Measurements from ENCODE around the gene PRKAG2.

PRKAG2 gene

DNA sequence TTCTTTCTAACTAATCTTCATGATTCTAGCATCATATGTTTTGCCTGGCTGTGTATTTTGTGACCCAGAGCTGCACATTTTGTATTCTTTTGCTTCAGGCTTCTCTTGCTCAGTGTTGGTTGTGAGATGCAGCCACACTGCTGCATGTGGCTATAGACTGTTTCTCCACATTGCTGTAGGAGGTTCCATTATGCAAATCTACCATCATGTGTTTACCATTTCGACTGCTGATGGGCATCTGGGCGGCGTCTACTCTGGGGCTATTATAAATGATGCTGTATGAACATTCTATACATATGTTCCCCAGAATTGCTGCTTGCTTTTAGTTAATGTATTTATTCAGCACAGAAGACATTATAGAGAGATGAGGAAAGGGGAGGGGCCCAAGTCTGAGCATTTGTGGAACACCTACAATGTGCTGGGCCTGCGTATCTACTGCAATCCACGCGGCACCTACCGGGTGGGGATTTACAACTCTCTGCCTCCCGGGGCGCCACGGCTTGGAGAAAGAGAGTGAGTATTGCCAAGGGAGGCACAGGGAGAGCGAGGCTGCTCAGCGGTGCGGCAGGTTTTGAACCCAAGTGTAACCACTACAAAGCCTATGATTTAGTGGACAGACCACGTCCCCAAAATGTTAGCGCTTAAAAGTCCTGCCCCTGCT, 172.5 kb downstream of the PRKAG2 start:
- DNase-seq: no peak

DNA sequence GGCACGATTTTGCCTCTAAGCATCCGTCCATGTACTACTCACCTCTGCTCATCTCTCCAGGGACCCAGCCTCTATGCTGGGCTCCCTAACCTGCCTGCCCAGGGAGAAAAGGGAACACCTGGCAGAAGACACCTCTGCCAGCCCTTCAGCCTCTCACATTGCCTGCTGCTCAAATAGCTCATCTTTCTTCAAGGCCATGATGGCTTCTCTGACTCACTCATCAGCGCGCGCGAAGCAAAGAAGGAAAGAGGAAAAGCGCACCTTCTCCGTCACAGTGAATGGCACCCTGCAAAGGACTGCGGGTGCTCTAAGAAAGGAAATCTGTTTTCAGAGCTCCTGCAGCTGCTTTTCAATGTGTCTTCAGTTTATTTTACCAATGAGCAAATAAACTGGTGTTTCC, 174.0 kb downstream of the PRKAG2 start:
- no peak for DNase-seq

DNA sequence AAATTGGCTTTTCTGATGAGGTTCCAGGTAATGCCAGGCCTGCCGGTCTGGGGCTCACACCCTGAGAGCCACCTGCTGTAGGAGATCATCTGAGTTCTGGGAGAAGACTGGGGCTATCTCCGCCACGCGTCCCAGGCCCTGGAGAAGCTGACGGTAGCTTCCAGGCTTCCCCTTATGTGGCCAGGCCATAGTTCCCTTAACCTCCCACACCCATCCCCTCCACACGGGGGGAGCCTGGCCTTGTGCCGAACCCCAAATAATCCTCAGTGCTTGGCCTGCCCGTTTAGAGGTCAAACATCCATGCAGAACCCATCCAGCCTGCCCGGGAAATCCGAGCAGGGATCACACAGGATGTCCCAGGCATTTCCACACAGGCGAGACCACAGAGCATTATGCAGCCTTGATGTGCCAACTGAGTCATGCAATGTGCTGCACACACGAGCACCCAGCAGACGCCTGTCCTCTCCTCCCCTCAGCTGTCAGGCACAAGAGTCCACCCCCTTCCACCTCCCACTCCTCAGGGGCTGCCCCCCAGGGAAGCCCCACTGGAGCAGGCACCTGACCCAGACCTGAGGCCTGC, 176.2 kb downstream of the PRKAG2 start:
- DNase-seq: peak; percentile 32

DNA sequence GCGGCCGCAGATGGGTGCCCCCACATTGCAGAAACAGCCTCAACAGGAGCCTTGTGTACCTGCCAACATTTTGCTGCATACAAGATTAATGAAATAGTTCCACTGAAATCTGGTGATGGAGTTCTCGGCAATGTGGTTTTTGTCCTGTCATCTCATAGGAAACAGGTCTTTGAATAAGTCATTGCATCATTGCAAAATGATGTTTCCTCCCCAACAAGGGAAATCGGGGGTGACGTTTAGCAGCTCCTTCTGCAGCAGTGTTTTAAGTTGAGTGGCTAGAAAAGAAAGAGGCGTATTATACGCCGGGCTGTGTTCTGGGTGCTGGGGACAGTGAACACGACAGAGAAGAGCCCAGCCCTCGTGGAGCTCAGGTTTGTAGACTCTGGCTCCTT, 177.0 kb downstream of the PRKAG2 start:
- DNase-seq: peak; percentile 28

DNA sequence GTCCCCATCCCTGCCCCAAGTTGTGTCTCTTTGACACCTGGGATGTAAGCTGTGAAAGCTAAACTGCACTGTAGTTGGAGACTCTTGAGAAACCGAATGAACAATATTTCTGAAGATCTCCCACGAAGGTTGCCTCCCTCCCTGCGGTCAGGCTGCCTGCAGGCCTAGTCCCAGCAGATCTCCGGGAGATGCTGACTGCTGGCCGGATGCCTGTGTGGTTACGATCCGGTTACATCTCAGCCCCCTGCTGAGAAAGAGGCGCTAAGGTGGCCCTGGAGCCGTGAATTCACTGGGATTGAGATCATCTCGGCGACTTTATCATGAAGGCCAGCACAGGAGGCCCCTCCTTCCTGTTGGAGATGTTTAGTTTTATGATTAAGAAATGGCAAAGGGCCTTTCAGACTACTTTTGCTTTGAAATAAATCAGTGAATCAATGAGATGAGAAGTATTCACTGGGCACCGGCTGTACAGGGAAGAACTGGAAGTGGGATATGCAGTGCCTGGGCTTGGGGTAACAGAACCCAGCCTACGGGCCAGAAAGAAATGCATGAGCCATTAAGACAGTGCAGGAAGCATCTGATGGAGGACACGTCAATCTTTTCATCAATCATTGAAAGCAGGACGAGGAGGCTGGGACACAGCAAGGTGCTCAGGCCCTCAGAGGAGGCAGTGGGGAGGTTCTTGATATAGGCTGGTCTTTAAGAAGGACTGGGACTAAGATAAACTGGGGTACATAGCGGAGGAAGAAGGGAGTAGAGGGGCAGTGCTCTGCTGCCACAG, 177.6 kb downstream of the PRKAG2 start:
- peak; percentile 97 for DNase-seq

DNA sequence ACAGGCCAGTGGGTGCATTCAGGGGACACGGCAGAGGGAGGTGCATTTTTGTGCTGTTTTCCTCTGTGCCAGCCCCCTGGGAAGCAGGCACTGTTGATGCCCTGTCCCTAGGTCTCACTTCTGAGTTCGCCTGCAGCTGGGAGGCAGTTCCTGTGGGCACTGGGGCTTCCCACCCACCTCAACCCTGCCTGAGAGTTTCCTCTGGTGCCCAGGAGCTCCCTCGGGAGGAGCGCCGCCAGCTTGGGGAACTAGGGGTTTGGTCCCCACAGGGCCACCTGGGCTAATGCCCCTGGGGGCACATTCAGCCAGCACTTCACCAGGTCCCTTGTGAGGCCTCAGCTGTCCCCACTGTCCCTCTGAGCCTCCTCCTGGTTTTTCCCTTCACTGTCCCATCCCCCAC, 179.0 kb downstream of the PRKAG2 start:
- no peak for DNase-seq

DNA sequence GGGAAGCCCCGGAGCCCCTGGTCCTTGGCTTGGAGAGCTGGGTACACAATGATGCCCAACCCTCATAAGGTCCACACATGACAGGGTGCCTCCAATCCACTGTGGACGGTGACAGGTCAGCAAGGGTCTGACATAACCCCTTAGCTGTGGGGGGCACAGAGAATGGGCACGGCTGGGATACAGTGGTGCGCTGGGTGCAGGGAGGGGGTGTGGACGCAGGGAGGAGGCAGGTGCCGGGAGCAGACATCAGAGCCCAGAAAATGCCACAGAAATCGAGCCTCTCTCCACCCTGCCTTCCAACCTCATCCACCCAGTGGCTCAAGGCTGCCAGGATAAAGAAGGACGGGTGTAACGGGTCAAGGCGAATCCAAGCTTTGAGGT, 179.4 kb downstream of the PRKAG2 start:
- no peak for DNase-seq

DNA sequence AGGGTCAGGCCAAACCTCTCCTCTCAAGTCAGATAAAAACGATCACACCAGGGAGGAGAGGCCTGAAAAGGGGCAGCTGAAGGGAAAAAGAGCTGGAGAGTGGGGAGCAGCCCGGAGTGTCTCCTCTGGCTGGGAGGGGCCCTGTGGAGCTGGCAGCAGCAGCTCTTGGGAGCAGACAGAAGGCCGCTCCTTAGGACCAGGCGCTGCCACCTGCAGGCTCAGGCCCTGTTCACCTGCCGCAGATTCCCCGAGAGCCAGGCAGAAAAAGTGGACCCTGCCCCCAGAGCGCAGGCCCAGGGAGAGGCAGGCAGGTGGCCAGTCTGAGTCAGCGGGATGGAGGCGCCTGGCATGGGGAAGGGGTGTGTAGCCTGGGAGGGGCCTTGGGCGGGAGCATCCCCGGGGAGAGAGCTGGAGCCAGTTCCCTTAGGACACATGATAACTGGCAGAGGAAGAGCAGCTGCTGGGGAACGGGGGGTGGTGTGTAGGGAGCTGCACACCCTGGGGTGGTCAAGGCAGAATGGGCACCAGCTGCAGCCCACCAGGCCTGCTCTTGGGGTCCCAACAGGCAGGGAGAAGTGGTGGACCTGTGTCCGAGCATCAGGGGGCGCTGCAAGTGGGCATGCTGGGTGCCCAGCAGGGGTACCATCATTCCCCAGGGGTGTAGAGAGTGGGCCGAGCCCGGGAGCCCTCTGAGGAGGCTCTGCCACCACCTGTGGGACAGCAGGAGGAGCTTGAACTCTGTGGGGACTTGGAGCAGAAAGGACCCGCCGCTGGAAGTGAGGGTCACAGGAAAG, 180.0 kb downstream of the PRKAG2 start:
- DNase-seq: no peak

DNA sequence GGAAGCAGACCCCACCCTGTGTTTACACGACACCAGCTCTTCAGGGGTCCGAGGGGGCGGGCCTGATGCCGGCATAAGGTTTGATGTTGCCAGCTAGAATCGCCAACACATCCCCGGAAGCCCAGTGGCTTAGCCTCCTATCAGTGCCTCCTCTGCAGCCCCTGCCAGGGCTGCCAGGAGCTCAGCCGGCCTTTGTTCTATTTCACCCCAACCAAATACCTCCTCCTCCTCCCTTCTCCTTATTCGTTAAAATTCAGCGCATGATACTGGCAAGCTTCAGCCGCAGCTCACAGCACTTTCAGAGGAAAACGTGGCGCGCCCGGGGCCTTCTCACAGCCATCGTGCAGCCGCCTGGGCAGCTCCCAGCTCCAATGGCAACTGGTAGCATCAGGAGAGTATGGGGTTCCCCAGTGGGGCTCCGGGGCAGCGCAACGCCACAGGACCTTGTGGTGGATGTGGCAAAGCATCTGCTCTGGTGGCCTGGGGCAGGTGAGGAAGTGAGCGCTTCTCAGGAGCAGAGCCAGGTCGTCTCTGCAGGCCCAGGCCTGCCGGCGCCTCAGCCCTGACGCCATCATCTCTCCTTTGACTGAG, 180.9 kb downstream of the PRKAG2 start:
- no peak for DNase-seq

DNA sequence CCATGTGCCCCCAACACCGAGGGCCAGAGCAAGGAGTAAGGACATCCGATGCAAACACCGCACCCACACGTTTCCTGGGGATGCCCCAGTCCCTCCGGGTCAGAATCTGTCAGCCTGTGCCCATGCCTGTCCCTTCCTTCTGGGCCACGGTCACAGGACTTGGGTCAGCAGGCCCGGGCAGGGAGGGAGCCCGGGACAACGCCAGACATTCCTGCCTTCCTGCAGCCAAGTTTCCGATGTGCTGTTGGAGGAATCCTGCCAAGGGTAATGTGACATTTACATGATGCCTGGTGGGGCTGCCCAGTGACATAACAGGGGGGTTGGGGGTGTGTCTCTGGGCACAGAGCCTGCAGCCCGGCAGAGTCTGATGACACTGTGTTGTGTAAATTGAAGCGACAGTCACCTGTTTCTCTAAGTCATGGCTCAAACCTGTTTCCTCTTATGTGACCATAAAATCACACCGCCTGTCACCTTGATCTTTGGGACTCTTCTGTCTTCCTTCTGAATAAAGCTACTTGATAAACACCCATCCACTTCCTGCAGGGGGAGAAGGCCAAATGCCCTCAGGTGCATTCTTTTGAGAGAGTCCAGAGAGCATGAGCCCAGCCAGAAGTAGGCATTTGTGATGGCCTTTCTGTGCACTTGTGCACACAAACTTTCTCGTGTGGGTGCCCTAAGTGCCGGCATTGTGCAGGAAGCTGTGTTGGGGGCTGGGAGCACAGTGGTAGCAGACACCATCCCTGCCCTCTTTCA, 181.9 kb downstream of the PRKAG2 start:
- peak; percentile 45 for DNase-seq

DNA sequence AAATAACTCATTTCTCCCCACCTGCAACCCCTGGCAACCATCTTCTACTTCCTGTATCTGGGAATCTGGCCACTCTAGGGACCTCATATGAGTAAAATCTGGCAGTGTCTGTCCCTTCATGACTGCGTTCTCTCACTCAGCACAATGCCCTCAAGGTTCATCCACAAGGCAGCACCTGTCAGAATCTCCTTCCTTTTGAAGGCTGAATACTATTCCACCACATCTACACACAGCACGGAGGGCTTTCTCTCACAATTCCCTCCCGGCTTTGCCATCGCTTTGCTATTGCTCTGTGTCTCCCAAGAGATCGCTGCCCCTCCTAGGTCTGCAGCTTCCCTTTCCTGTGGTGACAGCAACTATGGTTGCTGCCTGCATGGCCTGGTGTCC, 182.5 kb downstream of the PRKAG2 start:
- no peak for DNase-seq

DNA sequence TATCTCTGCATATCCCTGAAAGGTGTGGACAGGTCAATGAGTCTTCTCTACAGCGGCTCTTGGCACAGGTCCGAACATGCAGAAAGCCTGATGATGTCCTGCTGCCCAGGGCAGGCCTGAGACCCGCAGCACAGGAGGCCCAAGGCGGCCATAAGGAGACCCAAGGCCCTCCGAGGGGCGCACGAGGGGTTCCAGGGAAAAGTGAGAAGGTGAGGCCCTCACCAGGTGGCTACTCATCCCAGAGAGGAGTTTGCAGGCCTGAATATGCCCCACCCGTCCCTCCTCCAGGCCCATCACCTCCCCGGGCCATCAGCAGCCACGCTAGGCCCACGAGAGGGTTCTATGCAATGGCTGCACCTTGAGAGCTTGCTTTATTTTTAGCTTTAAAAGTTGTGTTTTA, 183.8 kb downstream of the PRKAG2 start:
- DNase-seq: no peak

DNA sequence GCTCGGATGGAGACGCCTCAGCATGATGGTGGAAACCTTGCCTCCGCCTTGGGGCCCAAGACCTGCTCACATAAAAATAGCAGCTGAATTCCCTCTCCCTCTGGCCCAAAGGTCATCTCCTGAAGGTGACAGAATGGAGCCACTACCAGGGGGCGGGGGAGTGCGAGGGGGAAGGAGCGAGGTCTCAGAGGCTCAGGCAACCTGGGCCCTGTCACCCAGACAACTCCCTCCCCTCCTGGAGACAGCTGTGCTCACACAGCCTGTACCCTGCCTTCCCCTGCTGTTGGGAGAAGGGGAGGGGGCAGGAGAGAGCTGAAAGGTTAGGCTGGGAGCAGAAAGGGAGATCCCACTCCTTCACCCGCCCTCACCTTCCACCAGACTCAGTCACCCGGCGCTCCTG, 184.2 kb downstream of the PRKAG2 start:
- no peak for DNase-seq

DNA sequence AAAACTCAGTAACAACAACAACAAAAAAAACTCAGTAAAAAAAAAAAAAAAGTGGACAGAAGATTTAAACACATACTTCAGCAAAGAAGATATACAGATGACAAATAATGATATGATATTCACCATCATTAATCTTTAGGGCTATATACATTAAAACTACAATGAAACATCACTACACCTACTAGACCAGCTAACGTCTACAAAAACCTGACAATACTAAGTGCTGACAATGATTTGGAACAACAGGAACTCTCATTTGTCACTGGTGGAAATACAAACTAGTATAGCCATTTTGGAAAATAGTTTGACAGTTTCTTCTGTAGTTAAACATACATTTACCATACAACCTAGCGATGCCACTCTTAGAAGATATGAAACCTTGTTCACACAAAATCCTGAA, 185.5 kb downstream of the PRKAG2 start:
- no peak for DNase-seq

DNA sequence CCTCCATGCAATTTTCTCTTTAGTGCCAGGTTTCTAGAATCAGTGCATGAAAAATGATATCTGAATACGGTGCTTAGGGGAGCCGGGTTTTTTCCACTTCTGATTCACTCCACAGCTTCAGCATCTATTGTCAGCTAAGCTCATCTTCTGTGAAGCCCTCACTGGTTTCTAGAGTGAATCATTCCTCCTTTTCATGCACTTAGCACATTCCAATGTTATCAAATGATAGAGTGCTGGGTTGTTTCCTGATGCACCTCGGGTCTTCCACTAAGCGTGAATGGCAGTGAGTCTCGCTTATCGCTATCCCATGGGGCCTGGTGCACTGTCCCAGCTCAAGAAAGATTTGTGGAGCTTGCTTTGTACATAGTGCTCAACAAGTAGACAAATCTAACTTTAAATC, 186.3 kb downstream of the PRKAG2 start:
- DNase-seq: peak; percentile 63

DNA sequence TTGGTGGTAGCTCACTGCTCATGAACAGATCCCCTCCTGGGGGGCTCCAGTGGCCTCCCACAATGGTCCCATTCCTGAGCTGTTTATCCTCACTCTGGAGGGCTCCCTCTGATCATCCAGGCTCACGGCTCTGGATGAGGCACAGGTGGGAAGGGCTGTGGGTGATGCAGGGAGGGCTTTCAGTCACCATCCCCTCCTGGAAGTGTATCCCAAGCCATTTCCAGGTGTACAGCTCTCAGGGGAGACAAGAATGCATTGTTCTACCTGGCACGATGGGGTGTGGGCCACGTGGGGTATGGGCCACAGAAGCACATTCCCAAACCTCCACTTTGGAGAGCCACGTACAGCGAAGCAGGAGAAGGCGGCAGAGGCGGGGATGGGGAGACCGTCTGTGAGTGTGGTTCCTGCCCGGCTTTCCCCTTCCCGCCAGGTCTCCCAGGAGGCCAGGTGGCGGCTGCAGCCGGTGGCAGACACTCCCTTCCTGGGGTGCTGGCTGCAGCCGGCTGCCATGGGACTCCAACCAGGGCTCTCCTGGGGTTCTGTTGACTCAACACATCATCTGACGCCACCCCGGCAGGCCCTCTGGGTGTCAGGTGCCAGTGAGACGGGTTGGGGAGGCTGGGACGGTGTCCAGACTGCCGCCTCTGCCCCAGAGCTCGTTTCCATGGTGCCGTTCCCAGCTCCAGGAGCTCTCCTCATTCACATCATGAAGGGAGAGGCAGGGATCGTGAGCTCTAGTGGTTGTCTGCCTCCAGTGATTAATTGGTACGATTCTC, 187.5 kb downstream of the PRKAG2 start:
- no peak for DNase-seq

DNA sequence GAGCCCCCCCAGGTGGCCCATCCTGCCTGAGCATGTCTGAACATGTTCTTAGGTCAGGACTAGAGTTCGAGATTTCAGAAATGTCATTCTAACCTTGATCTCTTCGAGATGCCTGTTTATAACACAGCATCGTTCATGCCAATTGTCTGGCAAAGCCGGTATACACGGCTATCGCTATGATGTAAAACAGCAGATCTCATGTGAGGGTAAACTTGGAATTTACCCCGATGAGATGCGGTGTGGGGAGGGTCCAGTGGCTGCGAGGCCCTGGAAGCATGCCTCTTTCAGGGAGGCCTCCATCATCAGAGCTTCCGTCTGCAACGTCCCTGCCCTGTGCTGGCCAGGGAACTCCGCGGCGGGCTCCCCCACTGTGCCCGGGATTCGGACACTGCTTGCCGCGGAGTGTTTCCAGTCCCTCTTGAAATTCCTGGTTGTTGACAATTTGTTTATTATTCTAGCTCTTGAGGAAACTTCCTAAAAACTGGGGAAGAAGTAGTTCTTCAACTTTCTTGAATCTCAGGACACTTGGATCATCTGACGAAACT, 188.6 kb downstream of the PRKAG2 start:
- no peak for DNase-seq

DNA sequence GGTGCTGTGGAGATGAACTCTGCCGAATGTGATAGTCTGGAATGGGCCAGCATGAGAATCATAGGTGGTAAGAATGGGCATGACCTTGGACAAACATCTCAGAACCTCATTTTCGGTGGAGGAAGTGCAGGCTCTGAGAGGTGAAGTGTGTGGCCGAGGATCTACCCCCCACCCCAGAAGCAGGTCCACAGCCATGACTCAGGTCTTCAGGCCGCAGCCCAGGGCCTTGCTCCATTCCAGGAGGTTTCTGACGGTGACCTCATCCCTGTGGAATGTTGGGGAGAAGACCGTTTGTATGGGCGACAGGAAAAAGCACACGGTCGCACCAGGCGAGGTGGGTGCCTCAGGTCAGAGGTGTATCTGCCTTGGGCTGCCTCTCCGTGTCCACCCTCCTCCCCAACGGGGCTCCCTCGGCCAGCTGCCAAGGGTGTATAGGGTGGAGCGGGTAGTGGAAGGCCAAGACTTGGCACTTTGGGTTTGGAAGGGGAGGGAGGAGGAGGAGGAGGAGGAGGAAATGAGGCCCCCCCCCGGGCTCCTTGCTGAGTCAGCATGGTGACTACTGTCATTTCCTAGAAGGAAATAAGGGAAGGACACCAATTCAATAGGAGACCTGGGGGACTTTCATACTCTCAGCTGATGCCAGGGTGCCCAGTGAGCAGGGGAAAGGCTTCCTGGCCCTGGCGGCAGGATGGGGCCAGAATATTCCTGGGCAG, 189.2 kb downstream of the PRKAG2 start:
- DNase-seq: peak; percentile 99

DNA sequence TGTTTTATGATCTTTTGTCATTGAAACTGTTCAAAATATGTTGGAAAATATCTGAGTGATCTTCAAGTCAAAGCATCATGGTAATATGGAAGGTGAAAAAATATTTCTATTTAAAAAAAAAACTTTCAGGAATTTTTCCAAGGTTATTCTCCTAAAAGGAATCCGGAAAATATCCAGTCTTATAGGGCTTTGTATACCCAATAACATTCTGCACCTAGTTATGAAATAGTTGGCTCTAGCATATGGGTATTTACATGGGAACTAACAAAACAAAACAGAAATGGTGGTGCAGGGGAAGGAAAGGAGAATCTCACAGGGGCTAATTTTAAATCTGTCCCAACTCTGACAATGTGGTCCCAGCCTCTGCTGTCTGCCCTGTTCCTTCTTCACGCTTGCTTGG, 190.1 kb downstream of the PRKAG2 start:
- peak; percentile 25 for DNase-seq

DNA sequence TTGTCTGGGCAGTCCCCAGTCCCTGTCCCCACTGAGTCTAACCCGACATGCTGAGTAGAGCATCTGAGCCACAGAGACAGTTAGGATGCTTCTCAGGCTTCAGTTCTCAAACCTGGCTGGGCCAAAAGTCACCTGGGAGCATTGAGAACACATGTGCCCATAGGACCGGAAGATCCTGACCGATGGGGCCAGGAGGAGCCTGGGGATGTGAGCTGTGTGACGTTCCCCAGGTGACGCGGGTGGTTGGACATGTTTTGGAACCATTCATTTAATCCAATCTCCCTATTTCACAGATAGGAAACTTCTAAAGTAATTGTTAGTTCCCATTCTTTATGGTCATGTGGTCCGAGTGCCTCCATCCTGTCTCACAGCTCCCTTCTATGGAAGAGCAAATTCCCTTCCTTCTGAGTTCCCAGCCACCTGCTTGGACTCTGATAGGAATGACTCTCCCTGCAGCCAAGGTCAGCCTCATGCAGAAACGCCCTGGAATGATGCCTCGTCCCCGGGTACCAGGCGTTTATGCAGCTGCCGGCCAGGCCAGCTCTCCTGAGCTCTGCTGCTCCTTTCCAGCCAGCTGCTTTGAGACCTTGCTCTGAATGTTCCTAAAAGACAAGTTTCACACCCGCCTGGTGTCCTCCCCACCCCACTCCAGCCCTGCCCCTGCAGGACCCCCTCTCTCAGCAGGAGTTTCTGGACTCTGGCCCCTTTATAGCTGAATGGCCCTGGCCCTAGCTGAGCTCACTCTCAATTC, 190.7 kb downstream of the PRKAG2 start:
- no peak for DNase-seq

All from EL (cell line).